Kidney (tissue), 14 donors: Measurements from ENCODE around the gene CYS1. TPM values are rescaled to one million over a fixed set of nuclear protein-coding genes. Genes with fewer than 3 reads are reported as not detected.

Source experiments
- DNase-seq, 5 donors: peaks; one replicate each; pipeline ENCODE4 v3.0.0-alpha.2; 2013 to 2020
- FAIRE-seq: peaks from 2 replicates; lab custom pipeline; 2012; peaks lifted over from hg19 to GRCh38; lab: Jason Lieb, UNC
- H3K27ac ChIP-seq, 2 donors: one replicate each; pipeline ENCODE4 v1.7.0; 2013; ENCODE audit warnings: low read depth in 2 of 2, low read length in 2 of 2, inconsistent platforms in 1 of 2
- H3K27me3 ChIP-seq: one replicate; pipeline ENCODE4 v1.7.1; 2013; ENCODE audit warnings: low read length, inconsistent platforms; ENCODE audit not compliant: control insufficient read depth, insufficient read depth
- H3K36me3 ChIP-seq, 3 donors: one replicate each; pipeline versions ENCODE4 v1.7.0 to v1.7.1; 2013; ENCODE audit warnings: low read length in 3 of 3, control low read depth in 1 of 3, inconsistent platforms in 1 of 3; ENCODE audit not compliant: insufficient read depth in 3 of 3, control insufficient read depth in 2 of 3
- H3K4me1 ChIP-seq, 3 donors: one replicate each; pipeline versions ENCODE4 v1.7.0 to v1.7.1; 2013; ENCODE audit warnings: low read length in 3 of 3, inconsistent platforms in 1 of 3, low read depth in 1 of 3; ENCODE audit not compliant: control insufficient read depth in 2 of 3, insufficient read depth in 2 of 3
- H3K4me3 ChIP-seq, 3 donors: one replicate each; pipeline versions ENCODE4 v1.7.0 to v1.8.1; 2013; ENCODE audit warnings: low read length in 3 of 3, control low read depth in 1 of 3, inconsistent platforms in 1 of 3
- H3K9ac ChIP-seq, 3 donors: one replicate each; pipeline versions ENCODE4 v1.7.0 to v1.7.1; 2013; ENCODE audit warnings: low read length in 3 of 3, control low read depth in 1 of 3, inconsistent platforms in 1 of 3
- H3K9me3 ChIP-seq, 3 donors: one replicate each; pipeline versions ENCODE4 v1.7.0 to v1.7.1; 2013; ENCODE audit warnings: low read length in 3 of 3, control low read depth in 1 of 3, inconsistent platforms in 1 of 3; ENCODE audit not compliant: control insufficient read depth in 2 of 3, insufficient read depth in 1 of 3
- CTCF ChIP-seq: IDR thresholded peaks from 3 replicates; pipeline ENCODE4 v1.5.1; 2012; ENCODE audit warnings: mild to moderate bottlenecking, moderate library complexity, borderline replicate concordance; ENCODE audit not compliant: insufficient read depth; ENCODE audit errors: extremely low read depth
- intact Hi-C: fragments of 100-400 bp; cut with DNase I; formaldehyde crosslinking; loops from one replicate; pipeline ENCODE4 v1.11.1; 2022
- polyA plus RNA-seq: library from polyadenylated mRNA; stranded (reverse); fragments of 350-450 nt; fragmentation: Illumina TruSeq; extraction: RNeasy Lipid Tissue Mini Kit (QIAGEN cat#74804); gene quantifications from one replicate; pipeline ENCODE4 v1.2.3, GENCODE V29; 2014; ENCODE audit warnings: low read depth, low replicate concordance; ENCODE audit not compliant: insufficient read depth
- total RNA-seq: library from RNA; stranded (reverse); fragmentation: NEBNext Ultra II Directional; extraction: Animal tissue kit (Norgen Biotek cat#: 25700); gene quantifications from one replicate; pipeline ENCODE4 v1.2.1, GENCODE V29; 2021
- donor health status: control.
- donor health status: control.
- donor health status: control.
- donor health status: control.
- donor health status: control.
- donor health status: DM: yes; HTN: yes; CAD: no.
- donor health status: Normal renal cell carcinoma (clear cell type).

The CYS1 gene
- total and polyA plus RNA-seq, 2 donors from 2014 or later = 245 to 276 TPM

GRCh38 chr2:10029875-10030223 is 50.4 kb downstream of the CYS1 start:
- intact Hi-C loops = no loop called here
- Histone ChIP-seq H3K27me3 (no peaks in the 10 kb centered on the region), H3K27ac (peak overlapping the region in 1 of 2 donors; percentile 34), H3K9ac (no peak overlapping the region), H3K4me1 (peaks cover 0 to 7% (median 0%) of the 10 kb centered on the region in 3 donors), H3K9me3 (no peaks in the 10 kb centered on the region), H3K36me3 (no peaks in the 10 kb centered on the region), H3K4me3 (no peak overlapping the region)
- FAIRE-seq (no peak), DNase-seq (no peak)
- TF ChIP-seq CTCF = no peak

- Histone ChIP-seq H3K27ac (peak overlapping the region; percentile 34 to 55), H3K27me3 (no peaks in the 10 kb centered on the region), H3K36me3 (no peaks in the 10 kb centered on the region), H3K4me1 (peaks cover 0 to 7% (median 0%) of the 10 kb centered on the region in 3 donors), H3K4me3 (no peak overlapping the region), H3K9me3 (no peaks in the 10 kb centered on the region), H3K9ac (no peak overlapping the region)
- TF ChIP-seq CTCF = no peak
- DNase-seq (peak; percentile 51 to 88 (median 68)), FAIRE-seq (no peak)
- intact Hi-C loops = no loop called here
Observed at GRCh38 chr2:10028988-10029874, 51.0 kb downstream of the CYS1 start.

- peak in 2 of 5 donors; percentile 48 to 53 for DNase-seq
- Histone ChIP-seq H3K4me3 (no peak overlapping the region), H3K9me3 (no peaks in the 10 kb centered on the region), H3K27ac (peak overlapping the region in 1 of 2 donors; percentile 11), H3K4me1 (peaks cover 0 to 7% (median 0%) of the 10 kb centered on the region in 3 donors), H3K27me3 (no peaks in the 10 kb centered on the region), H3K36me3 (no peaks in the 10 kb centered on the region), H3K9ac (no peak overlapping the region)
- FAIRE-seq = no peak
- no peak for TF ChIP-seq CTCF
- intact Hi-C loops = no loop called here
Observed at GRCh38 chr2:10028407-10028987, 51.7 kb downstream of the CYS1 start.
